Epithelial cell of esophagus (primary cell): ENCODE results near the gene ERCC6.

Experiments
- DNase-seq: peaks from one replicate; pipeline ENCODE4 v3.0.0; 2010; ENCODE audit warnings: low read depth
- H3K4me3 ChIP-seq: 2 replicates; pipeline ENCODE4 v1.5.1; 2011; ENCODE audit warnings: mild to moderate bottlenecking, low read length, control low read depth
- CTCF ChIP-seq: IDR thresholded peaks from 2 replicates; pipeline ENCODE4 v1.5.1; 2011; ENCODE audit warnings: low read depth, mild to moderate bottlenecking, low read length, control low read depth, inconsistent platforms; ENCODE audit not compliant: insufficient read depth; ENCODE audit errors: missing control alignments

Gene ERCC6

GRCh38 chr10:49564461-49565009 is 25.6 kb upstream of the ERCC6 start:
- H3K4me3 ChIP-seq: no peak overlapping the region
- DNase-seq: no peak
- no peak for TF ChIP-seq CTCF

GRCh38 chr10:49562893-49563292 is 24.0 kb upstream of the ERCC6 start:
- no peak for TF ChIP-seq CTCF
- no peak for DNase-seq
- H3K4me3 ChIP-seq: no peak overlapping the region

GRCh38 chr10:49560526-49560925 is 21.6 kb upstream of the ERCC6 start:
- H3K4me3 ChIP-seq: no peak overlapping the region
- TF ChIP-seq CTCF: no peak
- no peak for DNase-seq

GRCh38 chr10:49559476-49559875 is 20.6 kb upstream of the ERCC6 start:
- no peak for DNase-seq
- no peak for TF ChIP-seq CTCF
- no peak overlapping the region for H3K4me3 ChIP-seq

GRCh38 chr10:49558190-49558589 is 19.3 kb upstream of the ERCC6 start:
- no peak overlapping the region for H3K4me3 ChIP-seq
- DNase-seq: peak; percentile 43
- TF ChIP-seq CTCF: peak; percentile 18

GRCh38 chr10:49557681-49558080 is 18.8 kb upstream of the ERCC6 start:
- TF ChIP-seq CTCF: no peak
- no peak overlapping the region for H3K4me3 ChIP-seq
- no peak for DNase-seq

GRCh38 chr10:49556723-49557122 is 17.8 kb upstream of the ERCC6 start:
- TF ChIP-seq CTCF: no peak
- no peak overlapping the region for H3K4me3 ChIP-seq
- no peak for DNase-seq
